Cortex of kidney (tissue), 1 donor: ENCODE measurements around the gene SLC20A1.
"Not testable (repeated sequence)": the region's sequence is repeated elsewhere in the genome, so short reads cannot be mapped to it uniquely, and the experiment has no call there.

Source experiments
- DNase-seq: peaks from one replicate; lab custom pipeline; 2025; lab: John Stamatoyannopoulos, UW

The SLC20A1 gene

GRCh38 chr2:112683550-112684414 lies 38.0 kb downstream of the SLC20A1 start:
- DNase-seq: no peak

- DNase-seq: no peak
Observed at GRCh38 chr2:112684415-112684775, 38.7 kb downstream of the SLC20A1 start.

- DNase-seq: no peak
Observed at GRCh38 chr2:112685271-112685884, 39.6 kb downstream of the SLC20A1 start.

GRCh38 chr2:112686348-112687217 lies 40.8 kb downstream of the SLC20A1 start:
- DNase-seq: no peak

GRCh38 chr2:112687522-112687921 lies 41.8 kb downstream of the SLC20A1 start:
- DNase-seq: no peak

GRCh38 chr2:112688086-112688880 lies 42.5 kb downstream of the SLC20A1 start:
- no peak for DNase-seq

GRCh38 chr2:112690853-112691401 lies 45.2 kb downstream of the SLC20A1 start:
- no peak for DNase-seq

GRCh38 chr2:112691881-112692281 lies 46.1 kb downstream of the SLC20A1 start:
- DNase-seq: no peak

GRCh38 chr2:112692495-112692911 lies 46.8 kb downstream of the SLC20A1 start:
- no peak for DNase-seq

GRCh38 chr2:112692918-112693317 lies 47.2 kb downstream of the SLC20A1 start:
- no peak for DNase-seq

- no peak for DNase-seq
Observed at GRCh38 chr2:112693596-112693995, 47.9 kb downstream of the SLC20A1 start.

- DNase-seq: no peak
Observed at GRCh38 chr2:112694182-112694581, 48.4 kb downstream of the SLC20A1 start.

- no peak for DNase-seq
Observed at GRCh38 chr2:112698834-112699515, 53.2 kb downstream of the SLC20A1 start.

- no peak for DNase-seq
Observed at GRCh38 chr2:112699984-112700667, 54.4 kb downstream of the SLC20A1 start.

GRCh38 chr2:112701052-112701451 lies 55.3 kb downstream of the SLC20A1 start:
- DNase-seq: no peak

- DNase-seq: no peak
Observed at GRCh38 chr2:112703684-112704083, 57.9 kb downstream of the SLC20A1 start.

GRCh38 chr2:112705575-112705974 lies 59.8 kb downstream of the SLC20A1 start:
- no peak for DNase-seq

- no peak for DNase-seq
Observed at GRCh38 chr2:112706170-112706664, 60.5 kb downstream of the SLC20A1 start.

- DNase-seq: not testable (repeated sequence)
Observed at GRCh38 chr2:112706947-112707346, 61.2 kb downstream of the SLC20A1 start.

GRCh38 chr2:112708968-112709367 lies 63.2 kb downstream of the SLC20A1 start:
- DNase-seq: no peak
